Cardiac fibroblast (primary cell): ENCODE data around the gene GCH1.
A peak's percentile ranks its signal among the peaks of the same experiment; 100 is the strongest.

Experiments used
- DNase-seq, 2 donors: peaks; one replicate each; pipeline versions ENCODE4 v3.0.0 to v3.0.0-alpha.2; 2010; ENCODE audit warnings: low read depth in 2 of 2
- H3K4me3 ChIP-seq, 2 donors: replicated peaks in 1 of 2; 1 replicate in 1 of 2; 2 replicates in 1 of 2; pipeline ENCODE4 v1.5.1; 2011; ENCODE audit warnings: low read depth in 2 of 2, low read length in 2 of 2, mild to moderate bottlenecking in 2 of 2, moderate library complexity in 1 of 2
- CTCF ChIP-seq: IDR thresholded peaks from one replicate; pipeline ENCODE4 v1.5.1; 2011; ENCODE audit warnings: low read depth, mild to moderate bottlenecking, low read length, inconsistent platforms

The GCH1 gene

GRCh38 chr14:54935958-54936357 is 33.3 kb upstream of the GCH1 start:
- no peak overlapping the region for H3K4me3 ChIP-seq
- TF ChIP-seq CTCF: no peak
- DNase-seq: peak; percentile 5 to 64

- no peak overlapping the region for H3K4me3 ChIP-seq
- no peak for DNase-seq
- TF ChIP-seq CTCF: no peak
Measured at GRCh38 chr14:54935100-54935499, 32.5 kb upstream of the GCH1 start.

GRCh38 chr14:54933006-54933405 is 30.4 kb upstream of the GCH1 start:
- H3K4me3 ChIP-seq: no peak overlapping the region
- no peak for TF ChIP-seq CTCF
- no peak for DNase-seq

- no peak overlapping the region for H3K4me3 ChIP-seq
- no peak for TF ChIP-seq CTCF
- DNase-seq: no peak
Measured at GRCh38 chr14:54931598-54932340, 29.1 kb upstream of the GCH1 start.

- no peak for TF ChIP-seq CTCF
- H3K4me3 ChIP-seq: no peak overlapping the region
- no peak for DNase-seq
Measured at GRCh38 chr14:54931101-54931500, 28.5 kb upstream of the GCH1 start.

GRCh38 chr14:54929556-54929955 is 26.9 kb upstream of the GCH1 start:
- TF ChIP-seq CTCF: no peak
- no peak overlapping the region for H3K4me3 ChIP-seq
- no peak for DNase-seq

- TF ChIP-seq CTCF: no peak
- no peak overlapping the region for H3K4me3 ChIP-seq
- no peak for DNase-seq
Measured at GRCh38 chr14:54928216-54928615, 25.6 kb upstream of the GCH1 start.
